H1 (cell line): ENCODE data around the gene SEL1L3. TPM values are rescaled to one million over a fixed set of nuclear protein-coding genes. Genes with fewer than 3 reads are reported as not detected.

Experiments
- CTCF ChIA-PET: fragments of 300-600 bp; sonication (Branson Sonifier 250); formaldehyde crosslinking; loops from one replicate; lab custom pipeline; 2021; ENCODE audit not compliant: partially characterized antibody; lab: Charles Lee
- POLR2A ChIA-PET: fragments of 300-600 bp; sonication (Branson Sonifier 250); formaldehyde crosslinking; loops from one replicate; lab custom pipeline; 2021; ENCODE audit warnings: inconsistent platforms; ENCODE audit not compliant: partially characterized antibody; lab: Charles Lee
- DNase-seq, 2 experiments: peaks; one replicate each; pipeline versions ENCODE4 v3.0.0 to v3.0.0-alpha.2; 2010 to 2022; ENCODE audit warnings: low spot score in 2 of 2, low read depth in 1 of 2, mixed read lengths in 1 of 2
- FAIRE-seq: peaks from 2 replicates; lab custom pipeline; 2011; peaks lifted over from hg19 to GRCh38; lab: Jason Lieb, UNC
- H2AFZ ChIP-seq: 2 replicates; pipeline ENCODE4 v1.8.1; 2012; ENCODE audit warnings: low read length, inconsistent platforms
- H2AK5ac ChIP-seq: 2 replicates; pipeline ENCODE4 v1.6.1; 2013; ENCODE audit warnings: low read depth, low read length
- H2BK120ac ChIP-seq: replicated peaks from 2 replicates; pipeline ENCODE3; 2013; ENCODE audit warnings: low read depth, low read length, inconsistent platforms
- H2BK12ac ChIP-seq: 2 replicates; pipeline ENCODE4 v1.6.1; 2013; ENCODE audit warnings: low read depth, low read length
- H2BK15ac ChIP-seq: 2 replicates; pipeline ENCODE4 v1.6.1; 2013; ENCODE audit warnings: low read length
- H2BK20ac ChIP-seq: 2 replicates; pipeline ENCODE4 v1.6.1; 2013; ENCODE audit warnings: low read length
- H2BK5ac ChIP-seq: 2 replicates; pipeline ENCODE4 v1.6.1; 2013; ENCODE audit warnings: low read depth, low read length
- H3K14ac ChIP-seq: 2 replicates; pipeline ENCODE4 v1.6.1; 2013; ENCODE audit warnings: inconsistent platforms; ENCODE audit not compliant: insufficient read length
- H3K18ac ChIP-seq: 2 replicates; pipeline ENCODE4 v1.6.1; 2013; ENCODE audit warnings: low read length; ENCODE audit errors: extremely low read depth
- H3K23ac ChIP-seq: 2 replicates; pipeline ENCODE4 v1.6.1; 2013; ENCODE audit warnings: inconsistent platforms; ENCODE audit not compliant: insufficient read length
- H3K23me2 ChIP-seq: 2 replicates; pipeline ENCODE4 v1.6.1; 2013; ENCODE audit warnings: low read depth, low read length
- H3K27ac ChIP-seq: 2 replicates; pipeline ENCODE4 v1.6.1; 2011; ENCODE audit warnings: low read depth, low read length, inconsistent platforms
- H3K27me3 ChIP-seq, 4 experiments: replicated peaks in 1 of 4; 1 replicate in 1 of 4; 2 replicates in 3 of 4; pipeline versions ENCODE4 v1.6.1 to v1.8.1; 2011 to 2013; ENCODE audit warnings: low read length in 3 of 4, mild to moderate bottlenecking in 3 of 4, inconsistent platforms in 2 of 4, mixed read lengths in 2 of 4, moderate library complexity in 1 of 4; ENCODE audit not compliant: control insufficient read depth in 3 of 4, insufficient read depth in 3 of 4; ENCODE audit errors: extremely low read depth in 1 of 4
- H3K36me3 ChIP-seq, 4 experiments: 2 replicates each; pipeline versions ENCODE4 v1.6.1 to v1.8.1; 2011 to 2013; ENCODE audit warnings: mild to moderate bottlenecking in 4 of 4, low read length in 3 of 4, moderate library complexity in 2 of 4, control low read depth in 1 of 4, inconsistent platforms in 1 of 4; ENCODE audit not compliant: insufficient read depth in 4 of 4, control insufficient read depth in 2 of 4
- H3K4ac ChIP-seq: replicated peaks from 2 replicates; pipeline ENCODE3; 2013; ENCODE audit warnings: low read length, low read depth, mixed read lengths, inconsistent platforms; ENCODE audit not compliant: insufficient read length
- H3K4me1 ChIP-seq, 4 experiments: replicated peaks in 1 of 4; 1 replicate in 1 of 4; 2 replicates in 3 of 4; pipeline versions ENCODE4 v1.6.1 to v1.8.1; 2011 to 2013; ENCODE audit warnings: low read length in 3 of 4, inconsistent platforms in 2 of 4, mixed read lengths in 1 of 4; ENCODE audit not compliant: insufficient read depth in 4 of 4, control insufficient read depth in 3 of 4
- H3K4me2 ChIP-seq, 2 experiments: 2 replicates each; pipeline versions ENCODE4 v1.6.1 to v1.8.1; 2011 to 2013; ENCODE audit warnings: low read depth in 2 of 2, low read length in 2 of 2, control low read depth in 1 of 2, inconsistent platforms in 1 of 2, mild to moderate bottlenecking in 1 of 2; ENCODE audit not compliant: insufficient read depth in 1 of 2
- H3K4me3 ChIP-seq, 4 experiments: fragments of 200-600, 300-600 bp in 1 of 4; sonication (generic), shearing (Covaris generic), sonication (Bioruptor Twin) in 1 of 4; 2 replicates each; pipeline versions ENCODE4 v1.5.1 to v1.8.1; 2011 to 2016; ENCODE audit warnings: low read length in 4 of 4, low read depth in 3 of 4, control low read depth in 2 of 4, inconsistent platforms in 2 of 4, mild to moderate bottlenecking in 2 of 4, mixed read lengths in 1 of 4, moderate library complexity in 1 of 4; ENCODE audit not compliant: insufficient read depth in 2 of 4; ENCODE audit errors: extremely low read depth in 1 of 4
- H3K56ac ChIP-seq: replicated peaks from 2 replicates; pipeline ENCODE3; 2013; ENCODE audit warnings: low read depth, mild to moderate bottlenecking, mixed read lengths, low read length, inconsistent platforms; ENCODE audit not compliant: insufficient read length
- H3K79me1 ChIP-seq: 2 replicates; pipeline ENCODE4 v1.6.1; 2013; ENCODE audit warnings: low read depth, low read length, control low read depth
- H3K79me2 ChIP-seq, 2 experiments: 2 replicates each; pipeline versions ENCODE4 v1.6.1 to v1.8.1; 2012 to 2013; ENCODE audit warnings: low read length in 2 of 2, mild to moderate bottlenecking in 2 of 2, inconsistent platforms in 1 of 2; ENCODE audit not compliant: insufficient read depth in 2 of 2, control insufficient read depth in 1 of 2
- H3K9ac ChIP-seq, 4 experiments: replicated peaks in 1 of 4; 1 replicate in 1 of 4; 2 replicates in 3 of 4; pipeline versions ENCODE4 v1.6.1 to v1.8.1; 2011 to 2013; ENCODE audit warnings: low read depth in 3 of 4, low read length in 3 of 4, control low read depth in 2 of 4, mild to moderate bottlenecking in 2 of 4, moderate library complexity in 2 of 4, inconsistent platforms in 1 of 4; ENCODE audit errors: extremely low read depth in 1 of 4
- H3K9me3 ChIP-seq, 2 experiments: 2 replicates each; pipeline versions ENCODE4 v1.6.1 to v1.8.1; 2012 to 2013; ENCODE audit warnings: mild to moderate bottlenecking in 2 of 2, moderate library complexity in 2 of 2, control low read depth in 1 of 2, inconsistent platforms in 1 of 2, low read depth in 1 of 2, low read length in 1 of 2, mixed read lengths in 1 of 2; ENCODE audit not compliant: insufficient read depth in 2 of 2
- H4K20me1 ChIP-seq, 2 experiments: replicated peaks in 1 of 2; 2 replicates each; pipeline versions ENCODE3 to v1.8.1; 2011 to 2013; ENCODE audit warnings: inconsistent platforms in 2 of 2, low read length in 2 of 2, mild to moderate bottlenecking in 1 of 2; ENCODE audit not compliant: insufficient read depth in 2 of 2, control insufficient read depth in 1 of 2
- H4K5ac ChIP-seq: 2 replicates; pipeline ENCODE4 v1.6.1; 2013; ENCODE audit warnings: low read length, low read depth, mixed read lengths, inconsistent platforms; ENCODE audit not compliant: insufficient read length
- H4K8ac ChIP-seq: 2 replicates; pipeline ENCODE4 v1.8.0; 2013; ENCODE audit warnings: mild to moderate bottlenecking, moderate library complexity, low read length, inconsistent platforms; ENCODE audit not compliant: insufficient read depth; ENCODE audit errors: extremely low read depth
- H4K91ac ChIP-seq: replicated peaks from 2 replicates; pipeline ENCODE3; 2013; ENCODE audit warnings: low read length, mixed read lengths, inconsistent platforms; ENCODE audit not compliant: insufficient read length
- TAF7 ChIP-seq: optimal IDR thresholded peaks from 2 replicates; pipeline ENCODE3; 2011; ENCODE audit warnings: low read depth, mild to moderate bottlenecking, inconsistent platforms, low read length, moderate library complexity, borderline replicate concordance
- WGBS, 2 experiments: shearing (Covaris generic) in 1 of 2; methylation state at CpG; one replicate each; pipeline versions ENCODE4 v1.1.6 to v1.1.7; 2013 to 2015; ENCODE audit warnings: low lambda C conversion rate in 2 of 2, mixed read lengths in 2 of 2, inconsistent platforms in 1 of 2, low coverage in 1 of 2, missing lambda C conversion rate in 1 of 2; ENCODE audit not compliant: insufficient replicate concordance in 2 of 2, insufficient coverage in 1 of 2, insufficient read length in 1 of 2; ENCODE audit errors: extremely low coverage in 1 of 2, missing lambda C conversion rate in 1 of 2; 5-methylcytosine and 5-hydroxymethylcytosine counted together
- polyA plus RNA-seq, 7 experiments: library from polyadenylated mRNA; depleted of rRNA in 3 of 7; stranded (reverse) in 5 of 7; unstranded in 2 of 7; fragments of >200 nt in 5 of 7; fragments of 200-250 nt in 2 of 7; gene quantifications; 1 replicate in 5 of 7; 2 replicates in 1 of 7; 4 replicates in 1 of 7; pipeline versions ENCODE4 v1.2.1 to v1.2.3, GENCODE V29; 2011 to 2013; ENCODE audit warnings: missing spikeins in 2 of 7, mixed read lengths in 2 of 7
- total RNA-seq: library from RNA; stranded (reverse); fragmentation: NEBNext Ultra II Directional; extraction: Animal tissue kit (Norgen Biotek cat#: 25700); gene quantifications from 2 replicates; pipeline ENCODE4 v1.2.1, GENCODE V29; 2021

Gene SEL1L3
- total and polyA plus RNA-seq, 2 of the 8 experiments (the other 6 are each of a cell fraction or from before 2014, with no cell fraction given): 18.2 to 54.0 TPM

DNA sequence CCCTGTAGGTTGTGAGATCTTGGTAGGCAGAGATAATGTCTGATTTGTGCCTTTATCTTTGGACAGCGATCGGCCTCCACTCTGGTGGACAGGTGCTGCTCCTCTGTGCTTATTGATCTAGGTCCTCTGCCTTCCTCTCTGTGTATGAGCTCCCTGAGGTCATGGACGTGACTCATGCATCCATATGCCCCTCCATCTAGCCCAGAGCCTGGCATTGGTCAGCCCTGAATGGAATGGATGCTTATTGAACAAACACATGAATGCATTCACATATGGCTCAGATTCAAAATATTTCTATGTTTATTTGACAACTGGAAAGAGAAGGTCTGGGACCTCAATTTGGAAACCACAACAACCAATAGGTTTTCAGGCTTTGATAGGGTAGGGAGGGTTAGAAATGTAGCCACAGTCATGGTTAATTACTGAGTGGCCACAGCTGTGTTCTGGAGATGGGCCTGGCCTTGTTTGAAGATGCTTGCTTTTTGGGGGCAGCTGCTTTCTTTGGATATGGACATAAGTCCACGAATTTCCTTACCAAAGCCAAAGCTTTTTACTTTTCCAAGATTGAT, 76.2 kb downstream of the SEL1L3 start:
- Histone ChIP-seq H3K4ac (no peak overlapping the region), H3K56ac (no peak overlapping the region), H2BK120ac (no peak overlapping the region), H3K9ac (no peak overlapping the region), H3K27ac (no peak overlapping the region), H2BK12ac (no peak overlapping the region), H4K5ac (no peak overlapping the region), H3K23me2 (no peaks in the 10 kb centered on the region; the same call in 1 of the 2 replicates), H3K4me3 (no peak overlapping the region), H3K18ac (no peak overlapping the region), H3K9me3 (no peaks in the 10 kb centered on the region), H3K23ac (no peak overlapping the region), H3K14ac (no peak overlapping the region), H2AFZ (no peak overlapping the region), H3K79me2 (no peaks in the 10 kb centered on the region), H2BK20ac (no peak overlapping the region), H3K27me3 (no peaks in the 10 kb centered on the region), H3K4me2 (no peak overlapping the region), H4K8ac (no peak overlapping the region), H3K36me3 (peaks cover 2 to 39% (median 24%) of the 10 kb centered on the region in 4 experiments), H2BK5ac (no peak overlapping the region), H3K4me1 (no peaks in the 10 kb centered on the region), H2BK15ac (no peak overlapping the region), H3K79me1 (no peaks in the 10 kb centered on the region), H2AK5ac (no peak overlapping the region), H4K91ac (no peak overlapping the region), H4K20me1 (peaks cover 0 to 2% of the 10 kb centered on the region in 2 experiments)
- CTCF ChIA-PET: interaction anchor here (0.6 to 1.5 kb wide), 3 partner anchors 17 to 345 kb away, joined by 3 read pairs; no protein-coding TSS in a partner anchor
- no peak for DNase-seq
- WGBS, 2 experiments: 82% methylated on average over 4 of the region's 4 CpGs; no CpG with 5 or more reads in 1 of the 2 experiments
- no peak for FAIRE-seq
- POLR2A ChIA-PET: no interaction called here
- no peak for TF ChIP-seq TAF7
